Trophoblast cell (in vitro differentiated cells and primary cell): ENCODE data around the gene LRCH1.
A peak's percentile ranks its signal among the peaks of the same experiment; 100 is the strongest.

Source experiments
- DNase-seq, 2 donors: peaks; one replicate each; pipeline ENCODE4 v3.0.0-alpha.2; 2016
- H2AFZ ChIP-seq: 2 replicates; pipeline ENCODE4 v1.6.1; 2013; ENCODE audit warnings: low read length, moderate library complexity, mild to moderate bottlenecking; ENCODE audit not compliant: insufficient read depth, poor library complexity
- H2AK5ac ChIP-seq: 2 replicates; pipeline ENCODE4 v1.6.1; 2013; ENCODE audit warnings: mild to moderate bottlenecking, low read length
- H2BK120ac ChIP-seq: 2 replicates; pipeline ENCODE4 v1.6.1; 2013; ENCODE audit warnings: low read length, mild to moderate bottlenecking, moderate library complexity; ENCODE audit not compliant: insufficient read depth, poor library complexity
- H2BK12ac ChIP-seq: 2 replicates; pipeline ENCODE4 v1.6.1; 2013; ENCODE audit warnings: mild to moderate bottlenecking, low read length, moderate library complexity
- H2BK5ac ChIP-seq: 2 replicates; pipeline ENCODE4 v1.6.1; 2013; ENCODE audit warnings: low read length, low read depth, moderate library complexity, mild to moderate bottlenecking; ENCODE audit not compliant: poor library complexity
- H3K14ac ChIP-seq: 2 replicates; pipeline ENCODE4 v1.6.1; 2013; ENCODE audit warnings: mild to moderate bottlenecking, low read length
- H3K18ac ChIP-seq: 2 replicates; pipeline ENCODE4 v1.6.1; 2013; ENCODE audit warnings: mild to moderate bottlenecking, low read length
- H3K23ac ChIP-seq: 2 replicates; pipeline ENCODE4 v1.6.1; 2013; ENCODE audit warnings: low read length
- H3K27ac ChIP-seq: 2 replicates; pipeline ENCODE4 v1.5.1; 2013; ENCODE audit warnings: low read depth, mild to moderate bottlenecking, inconsistent platforms, low read length, moderate library complexity
- H3K27me3 ChIP-seq: 2 replicates; pipeline ENCODE4 v1.6.1; 2013; ENCODE audit warnings: inconsistent platforms, mild to moderate bottlenecking, low read length, moderate library complexity; ENCODE audit not compliant: insufficient read depth
- H3K36me3 ChIP-seq, 2 experiments: 1 replicate in 1 of 2; 2 replicates in 1 of 2; pipeline ENCODE4 v1.6.1; 2013; ENCODE audit warnings: low read length in 2 of 2, mild to moderate bottlenecking in 2 of 2, moderate library complexity in 1 of 2; ENCODE audit not compliant: insufficient read depth in 2 of 2, control insufficient read depth in 1 of 2
- H3K4ac ChIP-seq: 2 replicates; pipeline ENCODE4 v1.6.1; 2013; ENCODE audit warnings: low read depth, mild to moderate bottlenecking, low read length, moderate library complexity
- H3K4me1 ChIP-seq, 2 experiments: 1 replicate in 1 of 2; 2 replicates in 1 of 2; pipeline ENCODE4 v1.6.1; 2013; ENCODE audit warnings: low read length in 2 of 2, mild to moderate bottlenecking in 2 of 2, moderate library complexity in 1 of 2; ENCODE audit not compliant: insufficient read depth in 2 of 2, control insufficient read depth in 1 of 2
- H3K4me2 ChIP-seq: 2 replicates; pipeline ENCODE4 v1.6.1; 2013; ENCODE audit warnings: inconsistent platforms, mild to moderate bottlenecking, low read length, moderate library complexity
- H3K4me3 ChIP-seq: 2 replicates; pipeline ENCODE4 v1.5.1; 2013; ENCODE audit warnings: mild to moderate bottlenecking, low read depth, low read length, inconsistent platforms
- H3K79me1 ChIP-seq: one replicate; pipeline ENCODE4 v1.6.1; 2013; ENCODE audit warnings: low read length
- H3K79me2 ChIP-seq: 2 replicates; pipeline ENCODE4 v1.6.1; 2013; ENCODE audit warnings: low read length, mild to moderate bottlenecking; ENCODE audit not compliant: control insufficient read depth, insufficient read depth, poor library complexity
- H3K9ac ChIP-seq: 2 replicates; pipeline ENCODE4 v1.6.1; 2013; ENCODE audit warnings: mild to moderate bottlenecking, low read length
- H3K9me3 ChIP-seq: 2 replicates; pipeline ENCODE4 v1.6.1; 2013; ENCODE audit warnings: low read depth, mild to moderate bottlenecking, control low read depth, inconsistent platforms, low read length; ENCODE audit not compliant: insufficient read depth
- H4K12ac ChIP-seq: 2 replicates; pipeline ENCODE4 v1.6.1; 2013; ENCODE audit warnings: low read depth, mild to moderate bottlenecking, low read length, moderate library complexity
- H4K8ac ChIP-seq: 2 replicates; pipeline ENCODE4 v1.6.1; 2013; ENCODE audit warnings: low read depth, mild to moderate bottlenecking, low read length, moderate library complexity
- H4K91ac ChIP-seq: one replicate; pipeline ENCODE4 v1.6.1; 2013; ENCODE audit warnings: low read depth, mild to moderate bottlenecking, low read length, moderate library complexity
- WGBS: extraction: QIAGEN DNeasy Blood & Tissue Kit; methylation state at CpG from one replicate; pipeline ENCODE4 v1.1.7; 2013; ENCODE audit warnings: missing lambda C conversion rate; ENCODE audit not compliant: insufficient read length, insufficient coverage; ENCODE audit errors: extremely low coverage; 5-methylcytosine and 5-hydroxymethylcytosine counted together

The LRCH1 gene

GRCh38 chr13:46745706-46746105 lies 192.7 kb downstream of the LRCH1 start:
- H2AFZ ChIP-seq, result no peak overlapping the region
- no peaks in the 10 kb centered on the region for H3K79me1 ChIP-seq
- no peak overlapping the region for H3K4me2 ChIP-seq
- H3K4me3 ChIP-seq, result no peak overlapping the region
- no peak overlapping the region for H4K91ac ChIP-seq
- H3K9ac ChIP-seq, result no peak overlapping the region
- H3K79me2 ChIP-seq, result no peaks in the 10 kb centered on the region
- no peak overlapping the region for H3K4ac ChIP-seq
- no peak overlapping the region for H4K12ac ChIP-seq
- H3K9me3 ChIP-seq, result peaks cover 2% of the 10 kb centered on the region
- no peak overlapping the region for H3K14ac ChIP-seq
- no peak overlapping the region for H2BK5ac ChIP-seq
- no CpG with 5 or more reads among the region's 4 CpGs for WGBS
- no peak for DNase-seq
- H3K27ac ChIP-seq, result no peak overlapping the region
- H2BK120ac ChIP-seq, result no peak overlapping the region
- H2BK12ac ChIP-seq, result no peak overlapping the region
- H3K18ac ChIP-seq, result no peak overlapping the region
- no peak overlapping the region for H2AK5ac ChIP-seq
- H3K27me3 ChIP-seq, result no peaks in the 10 kb centered on the region
- peaks cover 5 to 6% of the 10 kb centered on the region in 2 experiments for H3K4me1 ChIP-seq
- H3K23ac ChIP-seq, result no peak overlapping the region
- peaks cover 16 to 38% of the 10 kb centered on the region in 2 experiments for H3K36me3 ChIP-seq
- H4K8ac ChIP-seq, result no peak overlapping the region

- Histone ChIP-seq H2BK5ac (no peak overlapping the region), H3K9ac (no peak overlapping the region), H3K36me3 (peaks cover 15 to 37% of the 10 kb centered on the region in 2 experiments), H2AFZ (no peak overlapping the region), H4K8ac (no peak overlapping the region), H3K4me2 (no peak overlapping the region), H2AK5ac (no peak overlapping the region), H3K14ac (no peak overlapping the region), H2BK12ac (no peak overlapping the region), H3K4me3 (no peak overlapping the region), H3K27ac (no peak overlapping the region), H3K27me3 (no peaks in the 10 kb centered on the region), H3K4me1 (peaks cover 5 to 6% of the 10 kb centered on the region in 2 experiments), H2BK120ac (no peak overlapping the region), H3K79me2 (no peaks in the 10 kb centered on the region), H3K79me1 (no peaks in the 10 kb centered on the region), H3K4ac (no peak overlapping the region), H3K9me3 (peaks cover 2% of the 10 kb centered on the region), H3K18ac (no peak overlapping the region), H3K23ac (no peak overlapping the region), H4K12ac (no peak overlapping the region), H4K91ac (no peak overlapping the region)
- WGBS, result no CpG with 5 or more reads among the region's 8 CpGs
- DNase-seq, result peak; percentile 80 to 92
These were observed 194.3 kb downstream of the LRCH1 start for GRCh38 chr13:46747031-46747820.

- Histone ChIP-seq H4K12ac (no peak overlapping the region), H4K8ac (no peak overlapping the region), H3K9ac (no peak overlapping the region), H3K27me3 (no peaks in the 10 kb centered on the region), H3K14ac (no peak overlapping the region), H3K4me1 (peaks cover 5 to 6% of the 10 kb centered on the region in 2 experiments), H3K4me2 (no peak overlapping the region), H4K91ac (no peak overlapping the region), H3K79me1 (no peaks in the 10 kb centered on the region), H3K79me2 (no peaks in the 10 kb centered on the region), H2AK5ac (no peak overlapping the region), H3K18ac (no peak overlapping the region), H3K4me3 (no peak overlapping the region), H3K4ac (no peak overlapping the region), H2BK5ac (no peak overlapping the region), H2AFZ (no peak overlapping the region), H3K23ac (no peak overlapping the region), H3K9me3 (peaks cover 2% of the 10 kb centered on the region), H3K27ac (no peak overlapping the region), H2BK12ac (no peak overlapping the region), H2BK120ac (no peak overlapping the region), H3K36me3 (peaks cover 13 to 36% of the 10 kb centered on the region in 2 experiments)
- WGBS, result no CpG with 5 or more reads among the region's 4 CpGs
- DNase-seq, result peak; percentile 81 to 88
These were observed 195.3 kb downstream of the LRCH1 start for GRCh38 chr13:46748300-46748699.

GRCh38 chr13:46749951-46750350 lies 197.0 kb downstream of the LRCH1 start:
- Histone ChIP-seq H3K79me1 (no peaks in the 10 kb centered on the region), H3K9me3 (peaks cover 2% of the 10 kb centered on the region), H3K23ac (no peak overlapping the region), H2AK5ac (no peak overlapping the region), H4K8ac (no peak overlapping the region), H3K4me3 (no peak overlapping the region), H2BK12ac (no peak overlapping the region), H2AFZ (no peak overlapping the region), H4K12ac (no peak overlapping the region), H4K91ac (no peak overlapping the region), H2BK120ac (no peak overlapping the region), H3K4me2 (no peak overlapping the region), H3K27me3 (no peaks in the 10 kb centered on the region), H3K14ac (no peak overlapping the region), H2BK5ac (no peak overlapping the region), H3K36me3 (peaks cover 12 to 34% of the 10 kb centered on the region in 2 experiments), H3K4ac (no peak overlapping the region), H3K9ac (no peak overlapping the region), H3K4me1 (peaks cover 5 to 6% of the 10 kb centered on the region in 2 experiments), H3K79me2 (no peaks in the 10 kb centered on the region), H3K18ac (no peak overlapping the region), H3K27ac (no peak overlapping the region)
- no CpG with 5 or more reads among the region's 2 CpGs for WGBS
- no peak for DNase-seq
